Measurements from ENCODE around the gene KDM4C.

- TF ChIP-seq CTCF (IDR thresholded peaks at IDR 0.05; ENCODE audit: insufficient read depth, low read depth, low read length) (no peak), EZH2 (IDR thresholded peaks at IDR 0.05; ENCODE audit: insufficient read depth, low read length) (no peak)
Observed at GRCh38 chr9:6965566-6965965, 207.8 kb downstream of the KDM4C start.
